ENCODE results near the gene LIFR. TPM values are rescaled to one million over a fixed set of nuclear protein-coding genes. Genes with fewer than 3 reads are reported as not detected.

The LIFR gene
- total RNA-seq, 1 donor from 2014 or later = 32.7 TPM

DNA sequence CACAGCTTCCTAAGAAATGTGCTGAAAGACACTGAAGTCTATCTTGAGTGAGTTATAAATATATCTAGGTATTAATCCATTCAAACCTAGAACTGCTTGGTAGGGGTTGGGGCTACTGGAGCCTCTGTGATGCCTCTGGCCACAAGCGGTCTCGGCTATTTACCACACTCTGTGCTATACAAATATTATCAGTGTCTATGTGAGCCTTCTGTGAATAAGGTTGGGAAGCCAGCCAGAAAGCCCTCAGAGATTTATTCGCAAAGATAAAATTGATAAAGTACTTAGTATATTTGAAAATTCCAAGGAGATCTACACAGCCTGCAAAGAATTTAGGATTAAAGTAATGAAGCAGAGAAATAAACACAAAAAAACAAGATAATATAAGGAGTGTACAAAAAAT is 41.4 kb downstream of the LIFR start:
- Mint-ChIP-seq H3K9me3 (no peaks in the 10 kb centered on the region), H3K4me1 (ENCODE audit: unreplicated experiment) (no peaks in the 10 kb centered on the region), H3K4me3 (no peak overlapping the region), H3K27me3 (no peaks in the 10 kb centered on the region), H3K27ac (no peak overlapping the region), H3K36me3 (peaks cover 19% of the 10 kb centered on the region)
- no peak for DNase-seq (ENCODE audit: extremely low spot score, unreplicated experiment)
- no peak for TF ChIP-seq CTCF (conservative IDR thresholded peaks at IDR 0.05)

DNA sequence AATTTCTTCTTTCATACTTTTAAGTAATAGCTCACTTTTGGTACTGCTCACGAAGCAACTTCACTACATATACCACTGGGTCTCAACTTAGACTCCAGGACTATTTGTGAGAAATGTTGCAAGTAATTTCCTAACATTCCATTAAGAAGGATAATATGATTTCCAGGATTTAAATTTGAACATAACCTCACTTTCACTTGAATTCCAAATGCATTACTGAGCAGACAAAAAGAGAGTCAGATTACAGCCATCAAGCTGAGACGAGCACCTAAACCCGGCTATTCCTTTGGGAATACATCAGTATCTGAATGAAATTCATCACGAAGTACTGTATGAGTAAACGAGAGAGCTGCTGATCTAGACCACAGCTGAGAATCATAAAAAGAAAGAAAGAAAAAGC is 47.3 kb downstream of the LIFR start:
- Mint-ChIP-seq H3K4me1 (ENCODE audit: unreplicated experiment) (peaks cover 5% of the 10 kb centered on the region), H3K9me3 (no peaks in the 10 kb centered on the region), H3K27me3 (no peaks in the 10 kb centered on the region), H3K36me3 (peaks cover 7% of the 10 kb centered on the region), H3K27ac (no peak overlapping the region), H3K4me3 (no peak overlapping the region)
- TF ChIP-seq CTCF (conservative IDR thresholded peaks at IDR 0.05) = no peak
- DNase-seq (ENCODE audit: extremely low spot score, unreplicated experiment) = no peak

DNA sequence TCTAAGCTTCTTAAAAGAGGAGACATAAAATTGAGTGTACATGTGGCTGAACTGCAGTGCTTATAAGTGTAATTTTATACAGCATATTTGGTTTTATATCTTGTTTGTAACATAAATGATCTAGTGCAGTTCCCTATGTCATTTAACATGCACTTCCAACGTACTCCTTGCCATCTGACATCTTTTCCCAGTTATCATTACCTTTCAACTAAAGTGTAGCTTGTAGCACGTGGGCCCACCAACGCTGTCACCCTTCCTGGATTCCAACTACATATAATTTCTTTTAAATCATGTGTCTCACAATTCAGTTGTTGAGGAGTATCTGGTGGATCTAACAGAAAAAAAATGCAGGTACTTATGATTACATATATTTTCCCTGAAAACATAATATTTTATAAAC is 50.1 kb downstream of the LIFR start:
- Mint-ChIP-seq H3K36me3 (peaks cover 3% of the 10 kb centered on the region), H3K9me3 (no peaks in the 10 kb centered on the region), H3K27ac (no peak overlapping the region), H3K4me1 (ENCODE audit: unreplicated experiment) (peaks cover 5% of the 10 kb centered on the region), H3K4me3 (no peak overlapping the region), H3K27me3 (no peaks in the 10 kb centered on the region)
- no peak for DNase-seq (ENCODE audit: extremely low spot score, unreplicated experiment)
- TF ChIP-seq CTCF (conservative IDR thresholded peaks at IDR 0.05) = no peak

DNA sequence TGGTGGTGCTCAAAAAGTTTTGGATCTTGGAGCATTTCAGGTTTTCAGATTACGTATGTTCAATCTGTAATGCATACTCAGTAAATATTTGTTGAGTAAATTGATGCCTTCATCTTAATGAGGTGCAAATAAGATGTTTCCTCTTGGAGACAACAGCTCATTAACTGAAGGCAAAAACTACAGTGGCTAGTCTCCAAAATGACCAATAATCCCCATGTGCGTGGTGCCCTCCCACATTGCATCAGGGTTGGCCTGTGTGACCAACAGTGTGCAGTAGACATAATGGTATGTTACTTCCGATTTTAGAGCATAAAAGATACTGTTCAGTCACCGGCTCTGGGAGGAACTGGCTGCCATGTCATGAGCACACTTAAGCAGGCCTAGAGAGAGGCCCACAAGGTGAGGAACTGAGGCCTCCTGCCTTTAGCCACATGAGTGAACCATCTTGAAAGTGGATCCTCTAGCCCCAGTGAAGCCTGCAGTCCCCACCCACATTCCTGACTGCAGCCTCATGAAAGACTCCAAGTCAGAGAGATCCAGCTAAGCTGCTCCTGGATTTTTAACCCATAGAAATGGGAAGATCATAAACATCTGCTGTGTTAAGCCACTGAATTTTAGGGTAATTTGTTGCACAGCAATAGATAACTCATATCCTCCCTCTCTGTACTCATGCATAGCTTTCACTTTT is 55.7 kb downstream of the LIFR start:
- no peak overlapping the region for H3K27ac Mint-ChIP-seq
- no peaks in the 10 kb centered on the region for H3K27me3 Mint-ChIP-seq
- H3K9me3 Mint-ChIP-seq = no peaks in the 10 kb centered on the region
- H3K4me1 Mint-ChIP-seq (ENCODE audit: unreplicated experiment) = peaks cover 4% of the 10 kb centered on the region
- DNase-seq (ENCODE audit: extremely low spot score, unreplicated experiment) = no peak
- H3K36me3 Mint-ChIP-seq = peaks cover 5% of the 10 kb centered on the region
- H3K4me3 Mint-ChIP-seq = no peak overlapping the region
- no peak for TF ChIP-seq CTCF (conservative IDR thresholded peaks at IDR 0.05)

DNA sequence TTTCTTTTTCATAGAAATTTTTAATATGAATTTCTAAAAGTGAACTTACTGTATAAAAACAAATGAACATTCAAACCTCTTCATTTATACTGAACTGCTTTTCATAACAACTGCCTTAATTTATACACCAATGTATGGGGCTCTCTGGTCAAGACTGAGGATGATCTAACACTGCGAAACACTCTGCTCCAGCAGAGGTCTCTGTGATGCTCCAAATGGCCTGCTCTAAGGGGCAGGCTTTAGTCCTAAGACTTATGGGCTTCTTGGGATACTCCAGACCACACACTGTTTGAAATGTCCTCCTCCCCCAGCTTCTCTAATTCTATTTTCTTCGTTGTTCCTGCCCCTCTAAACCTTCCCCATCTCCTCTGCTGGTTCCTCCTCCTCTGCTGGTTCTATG is 58.5 kb downstream of the LIFR start:
- peaks cover 4% of the 10 kb centered on the region for H3K4me1 Mint-ChIP-seq (ENCODE audit: unreplicated experiment)
- H3K9me3 Mint-ChIP-seq = no peaks in the 10 kb centered on the region
- no peak overlapping the region for H3K4me3 Mint-ChIP-seq
- peaks cover 8% of the 10 kb centered on the region for H3K36me3 Mint-ChIP-seq
- DNase-seq (ENCODE audit: extremely low spot score, unreplicated experiment) = no peak
- no peaks in the 10 kb centered on the region for H3K27me3 Mint-ChIP-seq
- H3K27ac Mint-ChIP-seq = no peak overlapping the region
- TF ChIP-seq CTCF (conservative IDR thresholded peaks at IDR 0.05) = no peak

DNA sequence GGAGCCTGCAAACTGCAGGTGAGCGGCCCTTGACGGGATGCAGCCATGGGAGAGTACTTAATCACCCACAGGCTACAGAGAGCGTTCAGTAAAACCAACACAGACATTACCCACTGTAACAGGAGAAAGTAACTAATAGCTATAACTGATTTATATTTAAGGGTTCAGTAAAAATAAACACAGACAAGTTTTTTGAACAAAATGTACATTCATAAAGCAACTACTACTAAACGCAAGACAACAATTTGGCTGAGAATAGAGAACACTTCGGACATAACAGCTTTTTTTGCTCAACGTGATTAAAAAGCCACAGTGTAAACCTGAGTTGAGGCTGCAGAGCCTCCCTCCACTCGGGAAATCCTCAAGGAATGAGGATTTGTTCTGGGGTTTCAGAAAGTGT is 61.7 kb downstream of the LIFR start:
- DNase-seq (ENCODE audit: extremely low spot score, unreplicated experiment) = no peak
- TF ChIP-seq CTCF (conservative IDR thresholded peaks at IDR 0.05) = no peak
- H3K27me3 Mint-ChIP-seq = no peaks in the 10 kb centered on the region
- H3K9me3 Mint-ChIP-seq = no peaks in the 10 kb centered on the region
- H3K4me3 Mint-ChIP-seq = no peak overlapping the region
- H3K36me3 Mint-ChIP-seq = peaks cover 15% of the 10 kb centered on the region
- H3K27ac Mint-ChIP-seq = no peak overlapping the region
- H3K4me1 Mint-ChIP-seq (ENCODE audit: unreplicated experiment) = no peaks in the 10 kb centered on the region

Data from type B pancreatic cell (in vitro differentiated cells).